Islet precursor cell (in vitro differentiated cells): ENCODE results near the gene RGL3.
"Not testable (repeated sequence)": the region's sequence is repeated elsewhere in the genome, so short reads cannot be mapped to it uniquely, and the experiment has no call there.

Source experiments
- DNase-seq: peaks from one replicate; pipeline ENCODE4 v3.0.0-alpha.2; 2018

RGL3 gene

DNA sequence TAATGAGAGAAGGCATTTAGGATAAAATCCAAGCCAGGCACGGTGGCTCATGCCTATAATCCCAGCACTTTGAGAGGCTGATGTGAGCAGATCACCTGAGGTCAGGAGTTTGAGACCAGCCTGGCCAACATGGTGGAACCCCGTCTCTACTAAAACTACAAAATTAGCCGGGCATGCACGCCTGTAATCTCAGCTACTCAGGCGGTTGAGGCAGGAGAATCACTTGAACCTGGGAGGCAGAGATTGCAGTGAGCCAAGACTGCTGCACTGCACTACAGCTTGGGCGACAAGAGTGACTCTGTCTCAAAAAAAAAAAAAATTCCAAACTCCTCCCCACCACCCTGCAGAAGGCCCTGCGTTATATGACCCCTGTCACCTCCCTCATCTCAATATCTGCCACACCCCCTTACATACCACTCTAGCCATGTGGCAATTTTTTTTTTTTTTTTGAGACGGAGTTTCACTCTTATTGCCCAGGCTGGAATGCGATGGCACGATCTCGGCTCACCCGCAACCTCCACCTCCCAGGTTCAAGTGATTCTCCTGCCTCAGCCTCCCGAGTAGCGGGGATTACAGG is 39.8 kb downstream of the RGL3 start:
- not testable (repeated sequence) for DNase-seq

- peak; percentile 86 for DNase-seq
Observed at GRCh38 chr19:11378319-11379189, 40.6 kb downstream of the RGL3 start.

DNA sequence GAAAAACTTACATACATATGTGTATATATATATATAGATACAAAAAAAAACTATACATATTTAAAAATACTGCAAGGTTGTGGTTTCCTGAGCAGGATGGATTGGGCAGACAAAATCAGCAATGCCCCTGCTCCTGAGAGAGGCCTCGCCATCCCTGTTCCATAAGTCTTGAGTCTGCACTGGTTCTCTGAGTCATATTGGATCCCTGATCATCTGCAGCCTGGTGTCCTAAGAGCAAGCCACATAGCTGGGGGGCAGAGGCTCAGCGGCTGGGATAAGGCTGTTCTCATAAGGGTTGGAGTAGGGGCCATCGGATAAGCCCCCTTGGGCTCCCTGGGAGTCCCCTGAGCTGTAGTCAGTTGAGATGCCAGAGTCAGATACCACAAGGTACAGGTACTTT is 41.4 kb downstream of the RGL3 start:
- no peak for DNase-seq

DNA sequence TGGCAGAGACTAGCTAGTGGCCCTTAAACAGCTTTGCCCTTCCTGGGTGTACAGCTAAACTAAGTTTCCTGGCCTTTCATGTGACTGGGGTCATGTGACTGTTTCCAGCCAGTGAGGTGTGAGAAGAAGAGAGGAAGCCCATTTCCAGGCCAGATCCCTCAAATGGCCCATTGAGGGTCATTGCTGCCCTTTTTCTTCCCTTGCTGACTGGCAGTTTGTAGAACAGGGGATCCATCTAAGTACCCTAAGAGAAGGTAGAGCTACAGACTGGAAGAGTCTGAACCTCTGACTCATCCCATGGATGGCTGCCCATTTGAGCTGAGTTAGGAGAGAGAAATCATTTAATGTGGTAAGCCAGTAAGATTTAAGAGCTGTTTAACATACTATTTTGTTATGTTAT is 41.9 kb downstream of the RGL3 start:
- no peak for DNase-seq

DNA sequence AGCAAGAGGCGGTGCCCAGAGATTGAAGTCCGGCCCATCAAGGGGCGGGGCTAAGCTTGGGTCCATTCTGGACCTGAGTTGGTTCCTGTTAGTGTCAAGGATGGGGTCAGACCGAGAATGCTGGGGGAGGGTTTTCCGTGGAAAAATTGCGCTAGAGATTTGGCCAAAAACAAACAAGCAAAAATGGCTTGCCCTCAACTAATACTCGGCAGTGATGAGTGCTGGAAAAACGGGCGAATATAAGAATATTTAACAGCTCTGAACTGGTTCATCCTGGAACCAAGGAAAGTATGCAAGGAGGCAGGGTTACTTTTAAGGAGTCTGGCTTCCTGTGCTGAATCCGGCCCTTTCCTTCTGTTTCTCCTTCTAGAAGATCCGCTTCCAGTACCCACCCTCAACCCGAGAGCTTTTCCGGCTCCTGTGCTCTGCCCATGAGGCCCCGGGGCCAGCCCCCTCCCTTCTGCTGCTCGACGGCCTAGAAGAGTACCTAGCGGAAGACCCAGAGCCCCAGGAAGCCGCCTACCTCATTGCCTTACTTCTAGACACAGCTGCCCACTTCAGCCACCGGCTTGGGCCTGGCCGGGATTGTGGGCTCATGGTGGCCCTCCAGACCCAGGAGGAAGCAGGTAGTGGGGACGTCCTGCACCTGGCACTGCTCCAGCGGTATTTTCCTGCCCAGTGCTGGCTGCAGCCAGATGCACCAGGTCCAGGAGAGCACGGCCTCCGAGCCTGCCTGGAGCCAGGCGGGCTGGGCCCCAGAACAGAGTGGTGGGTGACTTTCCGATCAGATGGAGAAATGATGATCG is 43.8 kb downstream of the RGL3 start:
- DNase-seq = peak; percentile 80

DNA sequence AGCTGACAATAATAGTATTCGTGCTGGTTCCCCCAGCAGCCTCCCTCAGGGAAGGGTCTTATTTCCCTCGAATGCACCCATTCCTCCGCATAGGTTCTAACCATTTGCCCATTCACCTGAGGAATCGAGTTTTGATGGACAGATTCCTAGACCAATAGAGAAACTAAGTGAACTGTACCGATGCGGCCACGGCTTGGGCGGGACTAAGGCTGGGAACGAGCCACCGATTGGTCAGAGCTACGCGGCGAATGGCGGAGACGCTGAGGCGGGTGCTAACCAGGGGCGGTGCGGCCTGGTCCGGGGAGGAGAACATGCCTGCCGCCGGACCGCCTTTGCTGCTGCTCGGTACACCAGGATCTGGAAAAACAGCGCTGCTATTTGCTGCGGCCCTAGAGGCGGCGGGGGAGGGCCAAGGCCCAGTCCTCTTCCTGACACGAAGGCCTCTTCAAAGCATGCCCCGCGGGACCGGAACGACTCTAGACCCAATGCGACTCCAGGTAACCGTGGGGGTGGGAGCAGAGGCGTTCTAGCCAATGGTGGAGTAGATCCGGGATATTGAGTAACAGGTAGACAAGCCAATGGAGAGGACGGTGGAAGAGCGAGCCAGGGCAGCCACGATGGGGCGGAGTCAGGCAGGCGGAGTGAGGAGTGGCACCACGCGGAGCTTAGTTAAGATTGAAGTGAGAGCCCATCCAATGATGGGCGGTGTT is 44.5 kb downstream of the RGL3 start, which contains the start of gene SWSAP1:
Gene SWSAP1, plus strand, starts transcription at position 234 of the 710 bp plus-strand sequence. Its CDS starts 15 bp downstream, at position 249.
- peak; percentile 100 for DNase-seq

GRCh38 chr19:11373885-11374432 is 45.2 kb downstream of the RGL3 start:
- DNase-seq = no peak

- peak; percentile 77 for DNase-seq
Observed at GRCh38 chr19:11373166-11373884, 45.8 kb downstream of the RGL3 start.

DNA sequence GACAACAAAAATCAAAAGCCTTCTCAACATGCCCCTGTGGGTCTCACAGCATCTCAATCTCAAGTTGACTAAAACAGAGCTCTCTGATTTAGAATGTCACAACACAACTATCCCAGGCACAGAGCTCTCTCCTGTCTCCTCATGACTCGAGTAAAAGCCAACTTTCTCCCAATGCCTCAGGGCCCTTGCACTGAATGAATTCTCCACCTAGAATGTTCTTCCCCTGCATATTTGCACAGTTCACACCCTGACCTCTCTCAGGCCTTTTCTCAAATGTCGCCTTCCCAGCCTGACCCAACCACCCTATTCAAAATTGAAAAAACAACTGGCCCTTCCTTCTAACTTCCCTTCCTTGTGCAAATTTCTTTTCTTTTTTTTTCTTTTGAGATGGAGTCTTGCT is 48.4 kb downstream of the RGL3 start:
- DNase-seq = no peak

GRCh38 chr19:11367528-11367927 is 51.6 kb downstream of the RGL3 start:
- DNase-seq = no peak

- DNase-seq = no peak
Observed at GRCh38 chr19:11365557-11366117, 53.5 kb downstream of the RGL3 start.

DNA sequence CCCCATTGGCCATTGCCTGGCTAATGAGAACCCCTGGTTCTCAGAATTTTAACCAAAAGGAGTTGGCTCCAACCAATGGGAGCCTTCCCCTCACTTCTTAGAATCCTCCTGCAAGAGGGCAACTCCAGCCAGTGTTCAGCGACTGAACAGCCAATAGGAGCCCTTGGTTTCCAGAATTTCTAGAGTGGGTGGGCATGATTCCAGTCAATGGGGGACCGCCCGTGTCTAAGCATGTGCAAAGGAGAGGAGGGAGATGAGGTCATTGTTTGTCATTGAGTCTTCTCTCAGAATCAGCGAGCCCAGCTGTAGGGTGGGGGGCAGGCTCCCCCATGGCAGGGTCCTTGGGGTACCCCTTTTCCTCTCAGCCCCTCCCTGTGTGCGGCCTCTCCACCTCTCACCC is 54.2 kb downstream of the RGL3 start:
- DNase-seq = no peak

GRCh38 chr19:11364296-11364904 is 54.7 kb downstream of the RGL3 start:
- no peak for DNase-seq

- DNase-seq = no peak
Observed at GRCh38 chr19:11363881-11364280, 55.2 kb downstream of the RGL3 start.

DNA sequence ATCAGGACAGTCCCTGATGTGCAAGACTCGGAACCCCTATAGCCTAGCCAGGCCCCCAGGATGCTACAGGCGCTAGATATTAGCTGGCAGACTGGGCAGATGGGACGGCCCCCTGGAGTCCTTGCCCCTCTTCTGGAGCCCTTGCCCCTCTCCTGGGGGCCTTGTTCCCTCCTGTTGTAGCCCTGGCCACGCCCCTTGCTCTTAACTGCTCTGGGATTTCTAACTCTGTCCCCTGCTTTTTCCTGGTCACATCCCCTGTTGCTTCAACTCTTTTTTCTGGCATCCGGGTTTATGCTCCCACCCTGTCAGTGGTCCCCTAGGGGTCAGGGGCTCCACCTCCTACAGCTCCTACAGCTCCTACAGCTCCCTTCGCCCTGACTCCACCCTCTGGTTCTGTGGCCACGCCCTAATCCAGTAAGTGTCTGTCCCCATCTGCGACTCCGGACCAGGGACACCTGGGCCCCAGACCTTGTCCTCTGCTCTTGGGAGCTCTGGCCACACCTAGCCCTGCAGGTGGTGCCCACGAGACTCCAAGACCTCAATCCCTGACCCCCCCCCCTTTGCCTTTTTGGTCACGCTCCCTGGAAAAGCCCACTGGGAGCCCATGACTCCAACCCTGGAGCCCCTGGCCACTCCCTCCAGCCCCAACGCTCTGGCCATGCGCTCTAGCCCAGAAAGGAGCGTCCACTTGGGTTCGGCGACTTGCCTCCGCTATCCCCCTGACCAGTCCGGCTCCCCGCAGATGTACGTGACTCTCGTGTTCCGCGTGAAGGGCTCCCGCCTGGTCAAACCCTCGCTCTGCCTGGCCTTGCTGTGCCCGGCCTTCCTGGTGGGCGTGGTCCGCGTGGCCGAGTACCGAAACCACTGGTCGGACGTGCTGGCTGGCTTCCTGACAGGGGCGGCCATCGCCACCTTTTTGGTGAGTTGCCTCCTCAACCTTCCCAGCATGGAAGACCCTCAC is 57.1 kb downstream of the RGL3 start:
- peak; percentile 68 for DNase-seq

- peak; percentile 97 for DNase-seq
Observed at GRCh38 chr19:11361037-11361770, 57.9 kb downstream of the RGL3 start.

- DNase-seq = no peak
Observed at GRCh38 chr19:11359421-11359820, 59.7 kb downstream of the RGL3 start.

DNA sequence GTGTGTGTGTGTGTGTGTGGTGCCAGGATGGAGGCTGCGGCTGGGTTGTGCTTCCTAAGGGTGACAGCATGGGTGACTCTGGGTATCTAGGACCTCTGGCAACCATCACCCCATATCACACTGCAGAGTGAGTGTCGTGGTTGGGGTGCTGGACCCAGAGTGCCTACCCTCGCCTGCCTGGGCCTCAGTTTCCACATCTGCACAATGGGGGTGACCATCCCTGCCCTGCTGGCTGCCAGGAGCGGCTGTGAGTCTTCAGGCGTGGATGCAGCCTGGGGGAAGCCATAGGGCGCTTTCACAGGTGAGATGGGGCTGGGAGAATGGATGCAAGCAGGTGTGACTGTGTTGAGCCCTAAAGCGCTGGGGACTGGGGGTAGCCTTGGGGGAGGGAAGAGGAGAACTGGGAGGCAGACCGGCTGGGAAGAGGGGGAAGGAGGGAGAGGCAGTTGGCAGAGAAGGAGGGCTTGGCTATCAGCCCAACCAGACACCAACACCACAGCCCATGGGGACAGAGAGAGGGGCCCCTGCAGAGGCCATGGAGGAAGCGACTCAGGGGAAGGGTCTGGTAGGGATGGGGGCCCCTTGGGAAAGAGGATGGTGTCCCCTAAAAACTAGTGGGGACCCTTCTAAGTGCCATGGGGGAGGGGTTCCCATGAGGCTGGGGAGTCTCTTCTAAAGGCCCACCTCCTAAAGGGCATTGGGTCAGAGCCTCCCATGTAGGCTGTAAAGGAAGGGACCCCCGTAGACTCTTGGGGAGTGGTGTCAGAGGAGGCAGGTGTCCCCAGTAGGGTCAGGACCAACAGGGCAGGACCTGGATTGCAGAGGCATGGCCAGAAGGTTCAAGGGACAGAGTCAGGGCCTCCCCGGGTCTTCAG is 62.2 kb downstream of the RGL3 start:
- no peak for DNase-seq
